ENCODE results near the gene OSBPL10.

GRCh38 chr3:31732548-31732947 lies 248.5 kb downstream of the OSBPL10 start:
- TF ChIP-seq CTCF (IDR thresholded peaks at IDR 0.05; ENCODE audit: insufficient read depth, low read depth, low read length): no peak
- TF ChIP-seq EZH2 (IDR thresholded peaks at IDR 0.05; ENCODE audit: insufficient read depth, low read length): no peak

All from astrocyte (in vitro differentiated cells and primary cell).